PFSK-1 (cell line): Measurements from ENCODE around the gene TEX50. TPM values are rescaled to one million over a fixed set of nuclear protein-coding genes. Genes with fewer than 3 reads are reported as not detected.

ENCODE experiments used
- FOXP2 ChIP-seq: optimal IDR thresholded peaks from 2 replicates; pipeline ENCODE3; 2011; ENCODE audit warnings: borderline replicate concordance, control low read depth, inconsistent platforms; ENCODE audit not compliant: insufficient read depth; ENCODE audit errors: extremely low read length, extremely low read depth
- POLR2AphosphoS5 ChIP-seq: IDR thresholded peaks from 2 replicates; pipeline ENCODE4 v1.6.1; 2012; ENCODE audit warnings: low read depth, mild to moderate bottlenecking, control low read depth, low read length, moderate library complexity
- REST ChIP-seq, 2 experiments: IDR thresholded peaks; 2 replicates each; pipeline versions ENCODE4 v1.6.1 to v1.8.0; 2011 to 2012; ENCODE audit warnings: low read depth in 2 of 2, low read length in 2 of 2, control low read depth in 1 of 2, inconsistent platforms in 1 of 2, mild to moderate bottlenecking in 1 of 2, moderate library complexity in 1 of 2; ENCODE audit not compliant: insufficient read depth in 1 of 2
- SIN3A ChIP-seq: IDR thresholded peaks from 2 replicates; pipeline ENCODE4 v1.6.1; 2012; ENCODE audit warnings: mild to moderate bottlenecking, low read length, moderate library complexity, borderline replicate concordance; ENCODE audit not compliant: insufficient read depth
- TAF1 ChIP-seq: IDR thresholded peaks from 2 replicates; pipeline ENCODE4 v1.6.1; 2012; ENCODE audit warnings: low read length, control low read depth, borderline replicate concordance; ENCODE audit not compliant: insufficient read depth
- polyA plus RNA-seq: library from polyadenylated mRNA; unstranded; fragments of >200 nt; gene quantifications from one replicate; pipeline ENCODE4 v1.2.1, GENCODE V29; 2012; ENCODE audit warnings: low read depth, missing spikeins; ENCODE audit not compliant: insufficient read length

Gene TEX50
- polyA plus RNA-seq = not detected

- TF ChIP-seq TAF1 (no peak), SIN3A (no peak), FOXP2 (no peak), POLR2AphosphoS5 (no peak), REST (IDR thresholded peaks at IDR 0.05; ENCODE audit: insufficient read depth in 1 of 2, low read depth in 2 of 2, low read length in 2 of 2) (no peak)
These were observed at the start of gene TEX50 for GRCh38 chr1:173635116-173635515. TSS of gene TEX50 (plus strand) at chr1:173635338. CDS start at chr1:173635522, 184 bp downstream.

GRCh38 chr1:173590557-173590956 lies 44.6 kb upstream of the TEX50 start:
- TF ChIP-seq SIN3A (no peak), REST (IDR thresholded peaks at IDR 0.05; ENCODE audit: insufficient read depth in 1 of 2, low read depth in 2 of 2, low read length in 2 of 2) (no peak), TAF1 (no peak), FOXP2 (no peak), POLR2AphosphoS5 (no peak)

GRCh38 chr1:173596097-173596825 lies 38.9 kb upstream of the TEX50 start:
- TF ChIP-seq TAF1 (no peak), SIN3A (no peak)

GRCh38 chr1:173601588-173601987 lies 33.5 kb upstream of the TEX50 start:
- TF ChIP-seq TAF1 = no peak
- no peak for TF ChIP-seq REST (IDR thresholded peaks at IDR 0.05; ENCODE audit: insufficient read depth in 1 of 2, low read depth in 2 of 2, low read length in 2 of 2)
- TF ChIP-seq SIN3A = no peak
- TF ChIP-seq POLR2AphosphoS5 = no peak
- TF ChIP-seq FOXP2 = no peak

GRCh38 chr1:173603056-173603591 lies 32.0 kb upstream of the TEX50 start, which contains the start of gene SLC9C2:
TSS of gene SLC9C2 (minus strand) at chr1:173603072. CDS start at chr1:173601776, 1,296 bp downstream.
- TF ChIP-seq SIN3A = no peak
- no peak for TF ChIP-seq FOXP2
- no peak for TF ChIP-seq POLR2AphosphoS5
- no peak for TF ChIP-seq REST (IDR thresholded peaks at IDR 0.05; ENCODE audit: insufficient read depth in 1 of 2, low read depth in 2 of 2, low read length in 2 of 2)
